ENCODE data around the gene ADSS1.

The ADSS1 gene

DNA sequence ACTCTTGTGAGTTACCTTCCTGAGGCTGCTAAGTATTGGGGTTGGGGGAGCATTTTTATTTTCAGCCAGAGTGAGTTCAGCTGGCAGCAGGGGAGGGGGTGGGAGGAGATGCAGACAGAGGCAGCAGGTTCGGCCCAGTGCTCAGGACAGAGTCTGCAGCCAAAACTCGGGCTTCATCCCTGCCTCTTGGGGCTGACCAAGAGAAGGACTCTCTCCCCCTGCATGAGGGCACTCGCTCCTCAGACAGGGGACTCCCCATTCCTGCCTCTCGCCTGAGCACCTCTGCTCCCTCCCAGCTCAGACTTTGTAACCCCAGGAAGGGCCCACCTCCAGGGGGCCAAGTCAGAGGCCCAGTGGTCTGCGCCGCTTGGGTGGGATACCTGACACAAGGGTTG is 72.7 kb downstream of the ADSS1 start:
- in situ Hi-C loops (cut with MboI; ENCODE audit: low pct_unique_long_range_greater_than_20kb, low sequenced_read_pairs, unreplicated experiment), result no loop called here
- no peak for DNase-seq (ENCODE audit: low spot score)
- TF ChIP-seq, protein P1, sequence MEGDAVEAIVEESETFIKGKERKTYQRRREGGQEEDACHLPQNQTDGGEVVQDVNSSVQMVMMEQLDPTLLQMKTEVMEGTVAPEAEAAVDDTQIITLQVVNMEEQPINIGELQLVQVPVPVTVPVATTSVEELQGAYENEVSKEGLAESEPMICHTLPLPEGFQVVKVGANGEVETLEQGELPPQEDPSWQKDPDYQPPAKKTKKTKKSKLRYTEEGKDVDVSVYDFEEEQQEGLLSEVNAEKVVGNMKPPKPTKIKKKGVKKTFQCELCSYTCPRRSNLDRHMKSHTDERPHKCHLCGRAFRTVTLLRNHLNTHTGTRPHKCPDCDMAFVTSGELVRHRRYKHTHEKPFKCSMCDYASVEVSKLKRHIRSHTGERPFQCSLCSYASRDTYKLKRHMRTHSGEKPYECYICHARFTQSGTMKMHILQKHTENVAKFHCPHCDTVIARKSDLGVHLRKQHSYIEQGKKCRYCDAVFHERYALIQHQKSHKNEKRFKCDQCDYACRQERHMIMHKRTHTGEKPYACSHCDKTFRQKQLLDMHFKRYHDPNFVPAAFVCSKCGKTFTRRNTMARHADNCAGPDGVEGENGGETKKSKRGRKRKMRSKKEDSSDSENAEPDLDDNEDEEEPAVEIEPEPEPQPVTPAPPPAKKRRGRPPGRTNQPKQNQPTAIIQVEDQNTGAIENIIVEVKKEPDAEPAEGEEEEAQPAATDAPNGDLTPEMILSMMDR (IDR thresholded peaks at IDR 0.05; ENCODE audit: extremely low read depth, insufficient read depth, missing control alignments), result no peak

All from GM13977 (cell line).